IPS-18c (cell line): ENCODE data around the gene SYTL3.
"Not testable (repeated sequence)": the region's sequence is repeated elsewhere in the genome, so short reads cannot be mapped to it uniquely, and the experiment has no call there.

Experiments
- H3K4me3 ChIP-seq: 2 replicates; pipeline ENCODE4 v1.7.0; 2013; ENCODE audit warnings: low read depth, mild to moderate bottlenecking, low read length, moderate library complexity; ENCODE audit not compliant: insufficient read depth
- H3K9me3 ChIP-seq: one replicate; pipeline ENCODE4 v1.6.1; 2013; ENCODE audit warnings: mild to moderate bottlenecking, low read length, moderate library complexity; ENCODE audit not compliant: control insufficient read depth, insufficient read depth

Gene SYTL3

GRCh38 chr6:158653577-158654354 lies 3.9 kb downstream of the SYTL3 start:
- Histone ChIP-seq H3K9me3 (no peaks in the 10 kb centered on the region), H3K4me3 (no peak overlapping the region)

GRCh38 chr6:158654498-158654897 lies 4.6 kb downstream of the SYTL3 start:
- no peak overlapping the region for H3K4me3 ChIP-seq
- H3K9me3 ChIP-seq: no peaks in the 10 kb centered on the region

GRCh38 chr6:158654960-158655489 lies 5.2 kb downstream of the SYTL3 start:
- no peak overlapping the region for H3K4me3 ChIP-seq
- no peaks in the 10 kb centered on the region for H3K9me3 ChIP-seq

GRCh38 chr6:158655569-158656450 lies 6.0 kb downstream of the SYTL3 start:
- no peaks in the 10 kb centered on the region for H3K9me3 ChIP-seq
- no peak overlapping the region for H3K4me3 ChIP-seq

- H3K4me3 ChIP-seq, H3K9me3 ChIP-seq: not testable (repeated sequence)
Measured at GRCh38 chr6:158656986-158657385, 7.1 kb downstream of the SYTL3 start.

GRCh38 chr6:158660333-158660754 lies 10.5 kb downstream of the SYTL3 start:
- Histone ChIP-seq H3K4me3 (no peak overlapping the region), H3K9me3 (no peaks in the 10 kb centered on the region)

GRCh38 chr6:158661156-158661685 lies 11.4 kb downstream of the SYTL3 start:
- no peaks in the 10 kb centered on the region for H3K9me3 ChIP-seq
- H3K4me3 ChIP-seq: no peak overlapping the region

- no peaks in the 10 kb centered on the region for H3K9me3 ChIP-seq
- no peak overlapping the region for H3K4me3 ChIP-seq
Measured at GRCh38 chr6:158662607-158662953, 12.7 kb downstream of the SYTL3 start.

- H3K9me3 ChIP-seq: no peaks in the 10 kb centered on the region
- H3K4me3 ChIP-seq: peak overlapping the region; percentile 10; the same call in 1 of the 2 replicates
Measured at GRCh38 chr6:158662954-158663624, 13.2 kb downstream of the SYTL3 start.

- no peaks in the 10 kb centered on the region for H3K9me3 ChIP-seq
- no peak overlapping the region for H3K4me3 ChIP-seq
Measured at GRCh38 chr6:158663625-158664165, 13.8 kb downstream of the SYTL3 start.

- H3K4me3 ChIP-seq: no peak overlapping the region
- H3K9me3 ChIP-seq: no peaks in the 10 kb centered on the region
Measured at GRCh38 chr6:158665332-158665731, 15.5 kb downstream of the SYTL3 start.

- Histone ChIP-seq H3K4me3 (no peak overlapping the region), H3K9me3 (no peaks in the 10 kb centered on the region)
Measured at GRCh38 chr6:158666628-158667359, 16.9 kb downstream of the SYTL3 start.

GRCh38 chr6:158667360-158667981 lies 17.6 kb downstream of the SYTL3 start:
- no peaks in the 10 kb centered on the region for H3K9me3 ChIP-seq
- no peak overlapping the region for H3K4me3 ChIP-seq

- Histone ChIP-seq H3K4me3 (no peak overlapping the region), H3K9me3 (no peaks in the 10 kb centered on the region)
Measured at GRCh38 chr6:158668707-158669103, 18.9 kb downstream of the SYTL3 start.

GRCh38 chr6:158669145-158670035 lies 19.5 kb downstream of the SYTL3 start:
- no peak overlapping the region for H3K4me3 ChIP-seq
- H3K9me3 ChIP-seq: no peaks in the 10 kb centered on the region
